Ecto neural progenitor cell (in vitro differentiated cells): ENCODE results near the gene MAP3K13.
"Not testable (repeated sequence)": the region's sequence is repeated elsewhere in the genome, so short reads cannot be mapped to it uniquely, and the experiment has no call there.

Source experiments
- DNase-seq: peaks from one replicate; pipeline ENCODE4 v3.0.0-alpha.2; 2018; ENCODE audit warnings: low spot score

The MAP3K13 gene

DNA sequence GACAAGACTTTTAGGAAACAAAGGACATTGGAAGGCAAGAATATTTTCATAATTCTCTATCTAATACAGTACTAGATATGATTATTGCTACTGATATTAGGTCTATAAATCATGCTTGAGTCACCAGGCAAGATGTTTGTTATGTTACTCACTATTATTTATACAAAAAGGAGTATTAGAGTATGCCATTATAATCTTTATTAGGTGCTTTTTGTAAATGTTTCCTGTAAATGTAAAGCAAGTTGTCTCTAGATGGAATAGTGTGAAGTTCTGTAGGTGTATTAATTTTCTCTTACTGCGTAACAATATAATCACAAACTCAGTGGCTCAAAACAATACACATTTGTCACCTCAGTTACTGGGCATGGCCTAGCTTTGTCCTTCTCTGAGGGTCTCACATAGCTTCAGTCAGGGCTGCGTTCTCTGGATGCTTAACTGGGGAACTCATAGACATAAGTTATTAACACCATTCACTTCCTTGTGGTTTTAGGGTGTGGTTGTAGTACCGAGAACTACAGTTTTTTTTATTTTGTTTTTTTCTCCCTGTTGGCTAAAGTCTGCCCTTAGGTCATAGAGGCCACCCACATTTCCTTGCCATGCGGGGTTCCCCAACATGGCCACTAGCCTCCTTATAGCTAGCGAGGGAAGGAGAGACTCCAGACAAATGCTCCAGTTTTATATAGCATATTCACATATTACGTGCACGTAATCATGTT lies 20.3 kb upstream of the MAP3K13 start:
- no peak for DNase-seq

DNA sequence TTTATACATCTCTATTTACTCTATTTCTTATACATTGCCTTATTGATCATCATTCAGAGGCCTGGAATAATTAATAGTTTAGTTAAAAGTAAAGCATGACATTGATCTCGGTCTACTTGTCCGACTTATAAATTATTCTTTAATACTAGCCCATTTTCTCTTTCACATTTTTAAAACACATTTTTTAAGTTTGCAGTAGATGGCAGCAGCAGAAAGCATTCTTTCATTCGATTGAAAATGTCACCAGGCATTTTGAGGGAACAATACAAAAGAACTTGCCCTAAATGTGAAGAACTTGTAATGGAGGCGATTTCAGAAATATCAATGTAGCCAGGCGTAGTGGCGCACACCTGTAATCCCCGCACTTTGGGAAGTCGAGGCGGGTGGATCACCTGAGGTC lies 15.5 kb upstream of the MAP3K13 start:
- no peak for DNase-seq

- DNase-seq = no peak
Observed at GRCh38 chr3:185350841-185351240, 12.1 kb upstream of the MAP3K13 start.

DNA sequence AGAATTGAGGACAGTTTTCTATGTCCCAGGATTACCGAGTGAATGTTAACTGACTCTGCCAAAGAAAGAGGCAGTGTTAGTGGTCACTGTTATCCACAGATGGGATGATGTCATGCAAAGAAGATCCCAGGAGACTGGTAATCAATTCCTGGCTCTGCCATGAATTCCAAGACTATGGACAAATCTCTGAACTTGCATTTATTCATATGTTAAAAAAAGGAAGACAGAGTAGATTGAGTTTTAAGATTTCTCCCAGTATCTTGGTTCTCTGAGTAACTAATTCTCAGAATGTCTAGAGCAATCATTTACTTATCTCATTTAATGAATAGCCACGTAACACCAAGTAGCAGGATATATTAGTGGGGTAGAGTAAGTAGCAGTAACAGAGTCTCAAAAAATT lies 11.5 kb upstream of the MAP3K13 start:
- DNase-seq = no peak

DNA sequence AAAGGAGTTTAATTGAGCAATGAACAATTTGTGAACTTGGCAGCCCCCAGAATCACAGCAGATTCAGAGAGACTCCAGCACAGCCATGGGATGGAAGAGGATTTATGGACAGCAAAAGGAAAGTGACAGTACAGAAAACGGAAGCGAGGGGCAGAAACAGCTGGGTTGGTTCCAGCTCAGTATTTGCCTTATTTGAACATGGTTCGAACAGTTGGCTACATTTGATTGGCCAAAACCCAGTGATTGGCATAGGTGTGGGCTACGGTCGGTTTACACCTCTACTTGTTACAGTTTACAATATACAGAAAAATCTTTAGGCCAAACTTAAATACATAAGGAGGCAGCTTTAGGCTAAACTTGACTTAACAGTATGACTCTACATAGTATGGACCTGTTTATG lies 9.7 kb upstream of the MAP3K13 start:
- DNase-seq = no peak

GRCh38 chr3:185353823-185354614 lies 8.9 kb upstream of the MAP3K13 start:
- peak; percentile 84 for DNase-seq

GRCh38 chr3:185356499-185356898 lies 6.4 kb upstream of the MAP3K13 start:
- DNase-seq = no peak

DNA sequence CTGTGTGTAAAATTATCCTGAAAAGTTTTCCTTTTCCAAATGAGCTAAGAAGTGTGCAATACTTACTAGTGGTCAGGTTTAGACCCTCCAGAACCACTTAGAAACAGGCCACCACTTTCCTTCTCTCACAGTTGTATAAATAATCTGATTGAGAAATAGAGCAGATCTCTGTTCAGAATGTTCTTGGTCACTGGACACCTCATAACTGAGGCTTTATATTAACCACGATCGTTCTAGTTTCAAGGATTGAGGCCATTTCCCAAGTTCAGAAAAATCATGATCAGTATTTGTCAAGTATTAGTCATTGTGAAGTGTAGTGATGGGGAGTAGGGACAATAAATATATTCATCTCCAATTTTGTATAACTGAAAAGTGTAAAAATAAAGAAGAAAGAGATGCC lies 1.0 kb upstream of the MAP3K13 start:
- DNase-seq = no peak

GRCh38 chr3:185363662-185364203 lies 797 bp downstream of the MAP3K13 start:
- no peak for DNase-seq

GRCh38 chr3:185365291-185366073 lies 2.5 kb downstream of the MAP3K13 start:
- no peak for DNase-seq

- no peak for DNase-seq
Observed at GRCh38 chr3:185366074-185366335, 3.1 kb downstream of the MAP3K13 start.

DNA sequence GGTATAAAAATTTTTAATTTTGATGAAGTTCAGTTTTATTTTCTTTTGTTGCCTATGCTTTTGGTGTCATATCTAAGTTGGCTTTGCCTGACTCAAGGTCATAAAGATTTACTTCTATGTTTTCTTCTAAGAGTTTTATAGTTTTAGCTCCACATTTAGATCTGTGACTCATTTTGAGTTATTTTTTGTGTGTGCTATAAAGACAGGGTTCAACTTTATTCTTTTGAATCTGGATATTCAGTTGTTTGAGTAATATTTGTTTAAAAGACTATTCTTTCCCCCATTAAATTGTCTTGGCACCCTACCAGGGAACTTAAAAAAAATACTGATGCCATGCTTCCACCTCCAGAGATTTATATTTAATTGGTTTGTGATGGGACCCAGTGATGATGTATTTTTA lies 4.0 kb downstream of the MAP3K13 start:
- DNase-seq = no peak

DNA sequence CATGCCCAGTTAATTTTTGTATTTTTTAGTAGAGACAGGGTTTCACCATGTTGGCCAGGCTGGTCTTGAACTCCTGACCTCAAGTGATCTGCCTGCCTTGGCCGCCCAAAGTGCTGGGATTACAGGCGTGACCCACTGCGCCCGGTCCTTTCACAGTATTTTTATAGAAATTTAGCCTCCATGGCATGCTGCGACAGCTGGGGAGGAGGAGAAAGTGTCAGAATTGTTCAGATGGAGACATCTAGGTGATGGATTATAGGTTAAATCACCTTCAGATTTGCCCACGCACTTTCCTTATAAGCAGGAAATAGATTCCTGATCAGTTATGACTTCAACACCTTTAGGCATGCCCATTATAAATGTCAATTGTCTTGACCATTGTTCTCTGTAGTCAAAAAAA lies 7.4 kb downstream of the MAP3K13 start:
- not testable (repeated sequence) for DNase-seq

DNA sequence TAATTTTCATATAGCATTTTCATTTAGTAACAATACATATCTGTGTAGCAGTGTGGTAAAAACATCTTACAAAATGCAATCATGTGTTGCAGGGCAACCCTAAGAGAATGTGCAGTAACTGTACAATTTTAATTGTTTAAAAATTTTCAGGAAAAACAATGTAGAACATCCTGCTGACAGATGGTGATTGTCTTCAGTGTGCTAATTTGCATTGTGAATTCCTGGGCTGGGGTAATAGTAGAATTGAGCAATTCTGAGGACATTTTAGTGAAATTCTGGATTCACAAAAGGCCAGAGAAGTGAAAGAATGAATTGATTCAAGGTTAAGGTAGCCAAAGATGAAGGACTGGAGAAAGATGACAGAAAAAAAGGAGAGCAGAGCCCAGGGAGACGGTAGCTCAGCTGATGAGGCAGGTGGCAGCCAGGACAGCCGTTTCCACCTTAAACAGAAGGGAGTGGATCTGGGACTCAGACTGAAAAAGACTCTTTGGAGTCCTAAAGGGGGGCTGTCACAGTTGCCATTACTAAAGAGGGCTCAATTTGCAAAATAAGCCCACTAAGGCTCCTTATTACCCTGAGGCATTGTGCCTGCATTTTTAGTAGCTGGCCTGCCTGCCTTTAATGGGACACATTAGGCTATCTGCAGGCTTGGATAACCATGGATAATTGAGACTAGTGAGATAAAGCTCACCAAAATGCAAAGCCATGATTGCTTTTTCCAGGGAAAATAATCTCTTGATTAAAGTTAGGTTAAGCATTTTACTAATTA lies 8.6 kb downstream of the MAP3K13 start:
- DNase-seq = no peak

- no peak for DNase-seq
Observed at GRCh38 chr3:185381320-185382058, 18.6 kb downstream of the MAP3K13 start.

GRCh38 chr3:185382154-185382553 lies 19.2 kb downstream of the MAP3K13 start:
- DNase-seq = no peak

DNA sequence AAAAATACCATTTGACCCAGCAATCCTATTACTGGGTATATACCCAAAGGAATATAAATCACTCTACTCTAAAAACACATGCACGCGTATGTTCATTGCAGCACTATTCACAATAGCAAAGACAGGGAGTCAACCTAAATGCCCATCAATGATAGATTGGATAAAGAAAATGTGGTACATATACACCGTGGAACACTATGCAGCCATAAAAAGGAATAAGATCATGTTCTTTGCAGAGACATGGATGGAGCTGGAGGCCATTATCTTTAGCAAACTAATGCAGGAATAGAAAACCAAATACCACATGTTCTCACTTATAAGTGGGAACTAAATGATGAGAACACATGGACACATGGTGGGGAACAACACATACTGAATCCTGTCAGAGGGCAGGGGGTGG lies 23.6 kb downstream of the MAP3K13 start:
- not testable (repeated sequence) for DNase-seq

DNA sequence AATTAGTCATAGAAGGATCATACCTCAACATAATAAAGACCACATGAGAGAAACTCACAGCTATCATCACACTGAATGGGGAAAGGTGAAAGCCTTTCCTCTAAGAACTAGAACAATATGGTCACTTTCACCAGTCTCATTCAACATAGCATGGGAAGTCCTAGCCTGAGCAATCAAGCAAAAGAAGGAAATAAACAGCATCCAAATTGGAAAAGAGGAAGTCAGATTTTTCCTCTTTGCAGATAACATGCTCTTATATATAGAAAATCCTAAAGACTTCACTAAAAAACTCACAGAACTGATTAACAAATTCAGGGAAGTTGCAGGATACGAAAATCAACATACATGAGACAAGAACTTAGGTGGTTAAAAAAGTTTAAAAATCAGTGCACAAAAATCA lies 24.7 kb downstream of the MAP3K13 start:
- DNase-seq = no peak

DNA sequence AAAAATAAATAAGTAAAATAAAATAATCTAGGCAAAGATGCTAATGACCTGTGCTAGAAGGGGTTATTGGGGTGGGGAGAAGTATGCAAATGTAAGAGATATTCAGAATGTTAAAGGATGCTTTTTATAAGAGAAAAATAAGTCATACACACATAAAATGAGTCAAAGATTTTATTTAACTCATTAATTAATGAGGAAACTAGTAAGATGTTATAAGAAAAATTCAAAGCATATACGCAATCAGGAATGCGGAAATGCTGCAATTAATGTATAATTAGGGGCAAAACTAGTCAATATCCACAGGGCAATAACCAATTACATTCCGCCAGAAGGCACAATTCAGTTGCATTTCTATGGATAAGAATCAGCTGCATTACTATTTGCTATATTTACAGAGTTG lies 30.1 kb downstream of the MAP3K13 start:
- no peak for DNase-seq

- DNase-seq = no peak
Observed at GRCh38 chr3:185397676-185398075, 34.7 kb downstream of the MAP3K13 start.
